HG03108 (cell line): ENCODE measurements around the gene FEM1C.
"Not testable (repeated sequence)": the region's sequence is repeated elsewhere in the genome, so short reads cannot be mapped to it uniquely, and the experiment has no call there.

Source experiments
- ATAC-seq: cut with Tn5 transposase; IDR thresholded peaks from one replicate; pipeline ENCODE4 v1.9.1; 2021; ENCODE audit warnings: moderate library complexity; ENCODE audit not compliant: unreplicated experiment

The FEM1C gene

GRCh38 chr5:115480271-115480670 lies 64.3 kb downstream of the FEM1C start:
- ATAC-seq, result no peak

- ATAC-seq, result not testable (repeated sequence)
Observed at GRCh38 chr5:115479166-115479873, 65.3 kb downstream of the FEM1C start.

- no peak for ATAC-seq
Observed at GRCh38 chr5:115478281-115478680, 66.3 kb downstream of the FEM1C start.

- ATAC-seq, result no peak
Observed at GRCh38 chr5:115477581-115477980, 67.0 kb downstream of the FEM1C start.

- no peak for ATAC-seq
Observed at GRCh38 chr5:115475788-115476187, 68.8 kb downstream of the FEM1C start.

GRCh38 chr5:115472271-115473025 lies 72.1 kb downstream of the FEM1C start:
- ATAC-seq, result no peak

GRCh38 chr5:115471345-115472063 lies 73.1 kb downstream of the FEM1C start:
- ATAC-seq, result no peak

- no peak for ATAC-seq
Observed at GRCh38 chr5:115470921-115471320, 73.7 kb downstream of the FEM1C start.
